K562 (cell line): ENCODE data around the gene SLC8A1. TPM values are rescaled to one million over a fixed set of nuclear protein-coding genes. Genes with fewer than 3 reads are reported as not detected.

Experiments used
- ATAC-seq: fragments of 200-7000 bp; cut with Tn5 transposase; 3 replicates; pipeline ENCODE4 v1.9.1; 2020; ENCODE audit warnings: moderate library complexity
- BruUV-seq: library from RNA; stranded (reverse); fragments of 400-500 nt; replicated peaks from 2 replicates; lab custom pipeline; 2021; lab: Mats Ljungman, UMichigan
- CTCF ChIA-PET: fragments of 300-600 bp; formaldehyde crosslinking; extraction: SDS; loops from one replicate; lab custom pipeline; 2021; ENCODE audit warnings: low intra/inter-chr PET ratio; lab: Yijun Ruan, JAX
- POLR2A ChIA-PET: fragments of 300-600, 350-650 bp; sonication (Branson Sonifier 250); formaldehyde crosslinking; extraction: SDS; loops from one replicate; lab custom pipeline; 2021; ENCODE audit warnings: antibody characterized with exemption, inconsistent platforms; lab: Yijun Ruan, JAX
- DNase-seq, 4 experiments: peaks; one replicate each; pipeline versions ENCODE4 v3.0.0 to v3.0.0-alpha.2; 2011 to 2018; ENCODE audit warnings: low spot score in 3 of 4, mixed read lengths in 3 of 4; ENCODE audit errors: extremely low read depth in 1 of 4
- FAIRE-seq: peaks from 2 replicates; lab custom pipeline; 2011; peaks lifted over from hg19 to GRCh38; lab: Jason Lieb, UNC
- H2AFZ ChIP-seq: 2 replicates; pipeline ENCODE4 v1.6.0; 2011; ENCODE audit warnings: low read depth, low read length, control low read depth, inconsistent platforms
- H3K27ac ChIP-seq: fragments of 200-600 bp; 3 replicates; pipeline ENCODE4 v1.8.0; 2011; ENCODE audit warnings: low read depth, mild to moderate bottlenecking, control low read depth, inconsistent platforms, low read length, moderate library complexity, mixed read lengths; ENCODE audit errors: extremely low read depth
- H3K27me3 ChIP-seq, 2 experiments: fragments of 300-600 bp in 1 of 2; 2 replicates in 1 of 2; 3 replicates in 1 of 2; pipeline versions ENCODE4 v1.6.0 to v1.8.0; 2011; ENCODE audit warnings: inconsistent platforms in 2 of 2, low read length in 2 of 2, mild to moderate bottlenecking in 1 of 2, mixed read lengths in 1 of 2, moderate library complexity in 1 of 2; ENCODE audit not compliant: control insufficient read depth in 2 of 2, insufficient read depth in 2 of 2
- H3K36me3 ChIP-seq: fragments of 300-600 bp; 3 replicates; pipeline ENCODE4 v1.8.0; 2011; ENCODE audit warnings: mild to moderate bottlenecking, low read length, inconsistent platforms; ENCODE audit not compliant: control insufficient read depth, insufficient read depth
- H3K4me1 ChIP-seq, 2 experiments: fragments of 200-600 bp in 1 of 2; replicated peaks in 1 of 2; 2 replicates in 1 of 2; 3 replicates in 1 of 2; pipeline versions ENCODE4 v1.5.1 to v1.8.0; 2011; ENCODE audit warnings: inconsistent platforms in 2 of 2, low read length in 2 of 2, mild to moderate bottlenecking in 1 of 2, mixed read lengths in 1 of 2, moderate library complexity in 1 of 2; ENCODE audit not compliant: control insufficient read depth in 2 of 2, insufficient read depth in 2 of 2
- H3K4me2 ChIP-seq: 2 replicates; pipeline ENCODE4 v1.6.1; 2011; ENCODE audit warnings: low read length, control low read depth, inconsistent platforms, mixed read lengths; ENCODE audit not compliant: insufficient read depth
- H3K4me3 ChIP-seq: fragments of 200-600 bp; sonication (generic), shearing (Covaris generic); 2 replicates; pipeline ENCODE4 v1.5.1; 2016; ENCODE audit warnings: control low read depth, inconsistent platforms
- H3K79me2 ChIP-seq: fragments of 200-600 bp; 3 replicates; pipeline ENCODE4 v1.8.0; 2011; ENCODE audit warnings: low read length, inconsistent platforms; ENCODE audit not compliant: control insufficient read depth, insufficient read depth
- H3K9ac ChIP-seq, 2 experiments: 2 replicates each; pipeline versions ENCODE4 v1.6.0 to v1.6.1; 2011; ENCODE audit warnings: low read depth in 2 of 2, low read length in 2 of 2, control low read depth in 1 of 2, inconsistent platforms in 1 of 2, mild to moderate bottlenecking in 1 of 2, mixed read lengths in 1 of 2; ENCODE audit not compliant: insufficient read depth in 1 of 2
- H3K9me1 ChIP-seq: one replicate; pipeline ENCODE4 v1.6.0; 2011; ENCODE audit warnings: inconsistent platforms, mild to moderate bottlenecking, low read length, moderate library complexity; ENCODE audit not compliant: control insufficient read depth, insufficient read depth
- H3K9me3 ChIP-seq: replicated peaks from 2 replicates; pipeline ENCODE4 v1.5.1; 2011; ENCODE audit warnings: low read depth, low read length, inconsistent platforms; ENCODE audit not compliant: control insufficient read depth, insufficient read depth
- H4K20me1 ChIP-seq: replicated peaks from 2 replicates; pipeline ENCODE4 v1.6.1; 2011; ENCODE audit warnings: low read length, inconsistent platforms, mixed read lengths; ENCODE audit not compliant: control insufficient read depth, insufficient read depth
- C11orf30 ChIP-seq: fragments of 450-650 bp; IDR thresholded peaks from 2 replicates; pipeline ENCODE4 v1.6.1; 2016; ENCODE audit warnings: low read depth, mild to moderate bottlenecking
- CBX1 ChIP-seq: sonication (generic); IDR thresholded peaks from 2 replicates; pipeline ENCODE4 v1.6.1; 2016; ENCODE audit warnings: antibody characterized with exemption, low read depth, mild to moderate bottlenecking
- FOXP1 ChIP-seq: sonication (generic); formaldehyde crosslinking; IDR thresholded peaks from 2 replicates; pipeline ENCODE4 v1.8.0; 2022; ENCODE audit warnings: mild to moderate bottlenecking, missing genetic modification reagents
- ZNF316 ChIP-seq: fragments of 450-650 bp; IDR thresholded peaks from 2 replicates; pipeline ENCODE4 v1.6.1; 2016
- WGBS: fragments of 100-300 bp; shearing (Covaris generic); methylation state at CpG from one replicate; pipeline ENCODE4 v1.1.6; 2016; ENCODE audit warnings: low coverage, mixed read lengths; ENCODE audit not compliant: insufficient coverage; ENCODE audit errors: missing lambda C conversion rate; 5-methylcytosine and 5-hydroxymethylcytosine counted together
- in situ Hi-C: fragments of 300-500 bp; cut with MboI; formaldehyde crosslinking; loops from 4 replicates; pipeline ENCODE4 v1.15.0; 2018; ENCODE audit warnings: inconsistent platforms, mixed read lengths
- intact Hi-C: fragments of 100-400 bp; cut with micrococcal nuclease; formaldehyde crosslinking; loops from 2 replicates; pipeline ENCODE4 v1.14.2; 2022
- polyA plus RNA-seq, 8 experiments: library from polyadenylated mRNA; depleted of rRNA in 4 of 8; stranded (reverse) in 5 of 8; unstranded in 3 of 8; fragments of >200 nt; fragmentation: Nextera tagmentation in 2 of 8; fragmentation: Illumina TruSeq in 1 of 8; extraction: Ambion mirVana in 2 of 8; extraction: Trizol in 1 of 8; gene quantifications; 2 replicates each; pipeline versions ENCODE4 v1.2.1 to v1.2.3, GENCODE V29; 2011 to 2014; ENCODE audit warnings: inconsistent platforms in 1 of 8, missing spikeins in 1 of 8
- total RNA-seq, 7 experiments: library from RNA; depleted of rRNA in 6 of 7; stranded (reverse); fragments of >200 nt in 6 of 7; fragmentation: Illumina TruSeq in 2 of 7; extraction: Trizol in 2 of 7; gene quantifications; 2 replicates each; pipeline versions ENCODE4 v1.2.1 to v1.2.3, GENCODE V29; 2011 to 2021; ENCODE audit warnings: low replicate concordance in 1 of 7
- TF ChIP-seq, protein P1 (sequence below): IDR thresholded peaks from 2 replicates; pipeline ENCODE4 v1.6.1; 2012; ENCODE audit warnings: low read depth, low read length, improper control_type of control experiment, borderline replicate concordance
- TF ChIP-seq, protein P2 (sequence below), 3 experiments: fragments of 200-800 bp in 1 of 3; sonication (Bioruptor generic) in 1 of 3; sonication (generic) in 1 of 3; formaldehyde crosslinking in 1 of 3; IDR thresholded peaks; 2 replicates each; pipeline versions ENCODE4 v1.6.1 to v1.8.0; 2016 to 2022; ENCODE audit warnings: mild to moderate bottlenecking in 2 of 3, missing compliant biosample characterization in 2 of 3, missing genetic modification characterization in 2 of 3, missing genetic modification reagents in 1 of 3

The SLC8A1 gene
- total and polyA plus RNA-seq, 9 of the 15 experiments (the other 6 are each of a cell fraction or from before 2014, with no cell fraction given), result not detected

- H3K9me3 ChIP-seq, result no peaks in the 10 kb centered on the region
- FAIRE-seq, result no peak
- TF ChIP-seq C11orf30 (peak; percentile 8; the same call in 1 of the 2 replicates), FOXP1 (CRISPR knock-in tag) (no peak), CBX1 (no peak), ZNF316 (peak; percentile 24; the same call in 1 of the 2 replicates)
- TF ChIP-seq, protein P1, sequence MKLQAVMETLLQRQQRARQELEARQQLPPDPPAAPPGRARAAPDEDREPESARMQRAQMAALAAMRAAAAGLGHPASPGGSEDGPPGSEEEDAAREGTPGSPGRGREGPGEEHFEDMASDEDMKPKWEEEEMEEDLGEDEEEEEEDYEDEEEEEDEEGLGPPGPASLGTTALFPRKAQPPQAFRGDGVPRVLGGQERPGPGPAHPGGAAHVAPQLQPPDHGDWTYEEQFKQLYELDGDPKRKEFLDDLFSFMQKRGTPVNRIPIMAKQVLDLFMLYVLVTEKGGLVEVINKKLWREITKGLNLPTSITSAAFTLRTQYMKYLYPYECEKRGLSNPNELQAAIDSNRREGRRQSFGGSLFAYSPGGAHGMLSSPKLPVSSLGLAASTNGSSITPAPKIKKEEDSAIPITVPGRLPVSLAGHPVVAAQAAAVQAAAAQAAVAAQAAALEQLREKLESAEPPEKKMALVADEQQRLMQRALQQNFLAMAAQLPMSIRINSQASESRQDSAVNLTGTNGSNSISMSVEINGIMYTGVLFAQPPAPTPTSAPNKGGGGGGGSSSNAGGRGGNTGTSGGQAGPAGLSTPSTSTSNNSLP, result no peak
- TF ChIP-seq, protein P2, sequence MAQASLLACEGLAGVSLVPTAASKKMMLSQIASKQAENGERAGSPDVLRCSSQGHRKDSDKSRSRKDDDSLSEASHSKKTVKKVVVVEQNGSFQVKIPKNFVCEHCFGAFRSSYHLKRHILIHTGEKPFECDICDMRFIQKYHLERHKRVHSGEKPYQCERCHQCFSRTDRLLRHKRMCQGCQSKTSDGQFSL (CRISPR knock-in tag; IDR thresholded peaks at IDR 0.05), result no peak
- TF ChIP-seq, protein P2 (tag; IDR thresholded peaks at IDR 0.05), result no peak
- H3K9ac ChIP-seq, result no peak overlapping the region
- no peaks in the 10 kb centered on the region for H3K27me3 ChIP-seq
- no peaks in the 10 kb centered on the region for H4K20me1 ChIP-seq
- in situ Hi-C loops, result no loop called here
- 2% methylated on average over 2 of the region's 2 CpGs for WGBS
- H3K79me2 ChIP-seq, result no peaks in the 10 kb centered on the region
- H3K27ac ChIP-seq, result no peak overlapping the region
- DNase-seq, result no peak
- POLR2A ChIA-PET, result interaction anchor here (0.7 kb wide), 1 partner anchor 9 kb away, joined by 4 read pairs; no protein-coding TSS in a partner anchor
- no peaks in the 10 kb centered on the region for H3K36me3 ChIP-seq
- H3K4me2 ChIP-seq, result no peak overlapping the region
- no peaks in the 10 kb centered on the region for H3K4me1 ChIP-seq
- CTCF ChIA-PET, result no interaction called here
- no peak for ATAC-seq
- intact Hi-C loops, result no loop called here
- no peak overlapping the region for H3K4me3 ChIP-seq
- no peaks in the 10 kb centered on the region for H3K9me1 ChIP-seq
- no peak overlapping the region for H2AFZ ChIP-seq
- BruUV-seq, result no TSS peak
Measured at GRCh38 chr2:40159333-40159732, 292.6 kb downstream of the SLC8A1 start.
